HTERT RPE-1 (cell line): ENCODE data around the gene CORO1C.
"Not testable (repeated sequence)": the region's sequence is repeated elsewhere in the genome, so short reads cannot be mapped to it uniquely, and the experiment has no call there.

Source experiments
- in situ Hi-C: fragments of 300-500 bp; cut with MboI; formaldehyde crosslinking; loops from 4 replicates; pipeline ENCODE4 v1.14.3; 2020; ENCODE audit warnings: low sequenced_read_pairs

The CORO1C gene

GRCh38 chr12:108638141-108638827, 93.0 kb downstream of the CORO1C start:
- in situ Hi-C loops: no loop called here

- in situ Hi-C loops: no loop called here
Observed at GRCh38 chr12:108637222-108637971, 93.9 kb downstream of the CORO1C start.

DNA sequence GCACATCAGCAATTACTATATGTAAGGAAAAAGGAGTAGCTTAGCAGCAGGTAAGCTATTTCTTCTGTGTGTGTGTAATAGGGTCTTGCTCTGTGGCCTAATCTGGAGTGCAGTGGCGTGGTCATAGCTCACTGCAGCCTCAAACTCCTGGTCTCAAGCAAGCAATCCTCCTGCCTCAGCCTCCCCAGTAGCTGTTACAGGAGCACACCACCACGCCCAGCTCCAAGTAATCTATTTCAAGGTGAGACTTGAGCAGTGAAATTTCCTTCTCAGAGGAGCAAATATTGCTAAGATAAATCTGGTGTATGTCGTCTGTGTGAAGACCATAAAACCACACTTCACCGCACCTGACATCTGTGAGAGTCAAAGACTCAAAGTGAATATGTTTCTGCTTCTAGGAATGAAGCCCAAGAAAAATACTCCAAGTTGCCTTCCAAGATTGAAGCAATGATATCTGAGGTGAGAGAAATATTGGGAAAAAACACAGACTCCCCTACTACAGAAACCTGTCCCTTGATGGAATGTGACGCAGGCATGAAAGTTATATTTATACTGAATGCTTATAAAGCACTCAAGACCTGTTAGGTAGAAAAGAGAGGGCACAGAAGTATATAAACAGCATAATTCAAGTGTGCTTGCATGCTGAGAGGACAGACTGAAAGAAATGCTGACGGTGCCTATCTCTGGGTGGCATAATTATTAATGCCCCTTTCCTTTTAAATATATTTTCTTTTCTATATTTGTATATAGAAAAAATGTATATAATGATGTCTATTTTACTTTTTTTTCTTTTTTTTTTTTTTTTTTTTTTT, 95.1 kb downstream of the CORO1C start:
- in situ Hi-C loops: no loop called here

DNA sequence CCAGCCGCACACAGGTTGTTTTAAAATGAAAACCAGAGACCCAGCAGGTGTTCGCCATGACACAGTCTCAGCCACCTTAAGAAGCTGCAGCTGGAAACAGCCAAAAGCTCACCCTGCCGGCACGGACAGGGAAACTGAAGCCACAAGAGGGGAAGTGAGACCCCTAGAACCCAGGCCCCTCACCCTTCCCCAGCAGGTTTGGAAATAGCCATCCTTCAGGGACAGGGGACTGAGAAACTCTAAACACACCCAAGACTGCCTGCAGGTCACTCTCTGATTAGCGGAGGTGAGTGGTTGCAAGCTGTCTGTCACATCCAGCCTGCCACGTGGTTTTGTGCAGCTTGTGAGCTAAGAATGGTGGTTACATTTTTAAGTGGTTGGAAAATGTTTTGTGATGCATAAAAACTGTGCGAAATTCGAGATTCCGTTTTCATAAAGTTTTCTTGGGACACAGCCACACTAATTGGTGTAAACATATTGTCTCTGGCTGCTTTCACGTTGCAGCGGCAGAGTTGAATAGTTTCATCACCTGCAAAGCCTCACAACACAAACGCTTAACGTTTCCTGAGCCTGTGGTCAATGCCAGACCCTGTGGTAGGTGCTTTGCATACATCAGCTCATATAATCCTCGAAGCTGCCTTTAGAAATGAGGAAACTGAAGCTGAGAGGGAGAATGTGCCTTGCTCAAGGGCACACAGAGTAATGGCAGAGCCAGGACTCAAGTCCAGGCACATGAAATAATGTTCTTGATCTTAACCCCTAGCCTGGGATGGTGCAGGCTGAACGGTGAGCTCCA, 95.9 kb downstream of the CORO1C start:
- in situ Hi-C loops: no loop called here

DNA sequence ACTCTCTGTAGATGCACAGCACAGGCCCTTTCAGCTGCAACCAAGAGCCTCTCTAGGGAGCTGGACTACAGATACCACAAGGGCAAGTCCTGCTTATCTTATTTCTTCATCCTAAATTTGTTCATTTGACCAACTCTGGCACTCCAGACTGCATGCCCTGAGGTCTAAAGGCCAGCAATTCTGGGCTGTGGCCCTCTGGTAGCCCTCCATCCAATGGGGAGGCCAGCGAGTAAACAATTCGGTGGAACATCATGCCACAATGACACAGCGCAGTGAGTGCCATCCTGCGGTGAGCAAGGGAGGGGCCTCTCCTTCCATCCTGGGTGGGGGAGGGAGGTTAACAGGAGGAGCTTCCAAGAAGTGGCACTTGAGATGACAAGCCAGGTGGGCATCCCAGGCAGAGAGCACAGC, 97.0 kb downstream of the CORO1C start:
- in situ Hi-C loops: no loop called here

DNA sequence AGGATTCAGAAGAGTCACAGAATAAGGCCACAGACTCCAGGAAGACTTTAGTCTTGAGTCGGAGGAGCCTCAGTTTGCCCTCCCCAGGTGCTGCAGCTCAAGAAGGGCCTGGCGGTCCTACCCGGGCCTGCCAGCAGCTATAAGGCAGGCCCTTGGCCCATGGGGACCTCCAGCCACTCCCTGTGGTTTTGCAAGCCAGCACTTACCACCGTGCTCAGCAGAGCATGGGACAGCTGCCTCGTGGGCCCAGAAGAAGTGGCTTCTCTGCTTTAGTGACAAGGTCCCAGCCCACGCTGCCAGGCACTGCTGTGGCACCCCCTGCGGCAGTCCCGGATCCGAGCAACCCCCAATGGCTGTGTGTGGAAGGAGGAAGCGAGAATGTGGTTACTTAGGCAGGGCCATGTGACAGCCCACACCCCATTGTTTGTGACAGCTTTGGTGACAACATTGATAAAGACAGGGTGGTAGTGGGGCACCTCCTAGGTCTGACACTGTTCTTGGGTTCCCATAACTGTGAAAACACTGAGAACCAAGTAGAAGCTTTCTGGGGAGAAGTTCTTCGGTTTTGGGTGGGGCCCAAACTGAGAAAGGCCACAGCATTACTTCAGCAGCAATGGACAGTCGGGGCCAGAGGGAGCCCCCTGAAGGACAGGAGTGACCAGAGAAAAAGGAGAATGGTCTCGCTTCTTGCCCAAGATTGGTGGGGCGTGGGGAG, 97.6 kb downstream of the CORO1C start, which contains the start of gene SELPLG:
SELPLG (minus strand) TSS at position 361 of the 715 bp plus-strand sequence. CDS start 9,587 bp downstream, outside the sequence.
- in situ Hi-C loops: no loop called here

GRCh38 chr12:108633081-108633533, 98.2 kb downstream of the CORO1C start:
- in situ Hi-C loops: no loop called here

- in situ Hi-C loops: not testable (repeated sequence)
Observed at GRCh38 chr12:108631261-108631660, 100.1 kb downstream of the CORO1C start.

DNA sequence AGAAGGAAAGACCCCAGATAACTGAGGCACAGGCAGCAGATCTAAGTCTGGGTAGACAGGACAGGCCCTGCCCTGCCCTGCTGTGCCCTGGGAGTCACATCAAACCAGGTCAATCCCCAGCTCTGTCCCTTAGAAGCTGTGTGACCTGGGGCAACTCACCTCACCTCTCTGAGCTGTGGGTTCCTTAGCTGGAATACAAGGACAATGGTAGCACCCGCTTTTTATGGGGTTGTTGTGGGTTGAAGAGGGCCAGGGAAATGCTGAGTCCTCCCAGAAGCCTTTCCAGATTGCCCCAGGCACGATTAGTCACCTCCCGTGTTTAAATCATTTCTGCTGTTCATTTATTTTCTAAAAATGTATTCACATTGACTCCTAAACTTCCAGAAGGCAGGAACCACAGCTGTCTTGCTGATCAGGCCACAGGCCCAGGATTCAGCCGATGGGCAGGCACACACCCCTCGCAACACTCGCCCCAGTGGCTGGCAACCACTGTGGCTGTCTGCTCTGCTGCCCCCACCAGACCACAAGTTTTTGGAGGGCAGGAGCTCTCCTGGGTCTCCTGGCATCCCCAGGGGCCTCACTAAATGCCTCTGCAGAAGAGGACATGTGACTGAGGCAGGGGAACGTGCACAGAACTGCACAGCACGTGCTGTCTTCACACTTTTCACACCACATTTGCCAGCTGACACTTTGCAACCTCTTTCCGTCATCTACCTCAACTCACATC, 100.7 kb downstream of the CORO1C start:
- in situ Hi-C loops: no loop called here

- in situ Hi-C loops: no loop called here
Observed at GRCh38 chr12:108629824-108630476, 101.4 kb downstream of the CORO1C start.

GRCh38 chr12:108629151-108629550, 102.2 kb downstream of the CORO1C start:
- in situ Hi-C loops: no loop called here

DNA sequence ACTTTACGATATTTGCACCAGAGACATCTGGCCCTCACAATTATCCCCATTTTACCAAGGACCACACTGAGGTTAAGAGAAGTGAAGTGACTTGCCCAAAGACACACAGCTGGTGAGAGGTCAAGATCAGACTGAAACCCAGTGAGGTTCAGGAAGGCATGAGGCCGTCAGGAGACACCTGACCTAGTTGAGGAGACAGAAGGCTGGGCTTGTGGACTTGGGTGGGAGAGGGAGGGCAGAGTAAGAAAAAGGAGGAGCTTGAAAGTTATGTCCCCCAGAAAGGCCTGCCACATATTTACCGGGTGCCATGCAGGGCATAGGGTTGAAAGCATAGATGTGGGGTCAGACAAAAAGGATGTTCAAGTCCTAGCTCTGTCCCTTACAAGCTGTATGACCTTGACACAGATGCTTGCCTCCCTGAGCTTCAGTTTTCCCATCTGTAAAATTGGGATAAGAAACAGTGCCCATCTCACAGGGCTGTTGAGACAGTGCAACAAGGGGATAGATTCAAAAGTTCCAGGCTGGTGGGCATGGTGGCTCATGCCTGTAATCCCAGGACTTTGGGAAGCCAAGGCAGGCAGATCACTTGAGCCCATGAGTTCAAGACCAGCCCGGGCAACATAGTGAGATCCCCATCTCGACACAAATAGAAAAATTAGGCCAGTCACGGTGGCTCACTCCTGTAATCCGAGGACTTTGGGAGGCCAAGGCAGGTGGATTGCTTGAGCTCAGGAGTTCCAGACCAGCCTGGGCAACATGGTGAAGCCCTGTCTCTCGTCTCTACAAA, 104.0 kb downstream of the CORO1C start:
- in situ Hi-C loops: no loop called here

GRCh38 chr12:108625228-108625627, 106.1 kb downstream of the CORO1C start:
- in situ Hi-C loops: no loop called here

DNA sequence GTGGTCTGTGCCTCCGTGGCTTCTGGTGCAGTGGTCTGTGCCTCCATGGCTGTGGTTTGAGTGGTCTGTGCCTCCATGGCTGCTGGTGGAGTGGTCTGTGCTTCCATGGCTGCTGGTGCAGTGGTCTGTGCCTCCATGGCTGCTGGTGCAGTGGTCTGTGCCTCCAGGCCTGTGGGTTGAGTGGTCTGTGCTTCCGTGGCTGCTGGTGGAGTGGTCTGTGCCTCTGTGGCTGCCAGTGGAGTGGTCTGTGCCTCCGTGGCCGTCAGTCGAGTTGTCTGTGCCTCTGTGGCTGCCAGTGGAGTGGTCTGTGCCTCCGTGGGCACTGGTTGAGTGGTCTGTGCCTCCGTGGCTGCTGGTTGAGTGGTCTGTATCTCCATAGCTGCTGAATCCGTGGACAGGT, 107.7 kb downstream of the CORO1C start:
- in situ Hi-C loops: no loop called here

DNA sequence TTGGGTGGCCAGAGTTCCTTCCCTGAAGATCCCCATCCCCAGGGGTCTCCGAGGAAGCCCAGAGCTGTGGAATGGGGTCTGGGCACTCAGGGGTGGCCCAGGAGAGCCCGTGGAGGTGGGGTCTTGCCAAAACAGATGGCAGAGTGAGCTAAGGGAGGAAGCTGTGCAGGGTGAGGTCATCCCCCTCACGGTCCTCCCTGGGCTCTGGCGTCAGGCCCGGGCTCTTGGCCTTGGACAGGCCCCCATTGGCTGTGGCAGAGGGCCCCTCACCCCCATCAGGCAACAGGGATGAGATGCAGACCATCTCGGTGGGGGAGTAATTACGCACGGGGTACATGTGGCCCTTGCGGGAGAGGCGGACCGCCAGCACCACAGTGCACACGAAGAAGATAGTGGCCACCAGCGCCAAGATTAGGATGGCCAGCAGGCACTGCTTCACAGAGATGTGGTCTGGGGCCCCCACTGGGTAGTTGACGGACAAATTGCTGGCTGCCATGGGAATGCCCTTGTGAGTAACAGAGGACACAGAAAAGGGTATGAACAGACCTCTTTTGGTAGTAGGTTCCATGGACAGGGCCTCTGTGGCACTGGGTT, 108.3 kb downstream of the CORO1C start:
- in situ Hi-C loops: no loop called here

DNA sequence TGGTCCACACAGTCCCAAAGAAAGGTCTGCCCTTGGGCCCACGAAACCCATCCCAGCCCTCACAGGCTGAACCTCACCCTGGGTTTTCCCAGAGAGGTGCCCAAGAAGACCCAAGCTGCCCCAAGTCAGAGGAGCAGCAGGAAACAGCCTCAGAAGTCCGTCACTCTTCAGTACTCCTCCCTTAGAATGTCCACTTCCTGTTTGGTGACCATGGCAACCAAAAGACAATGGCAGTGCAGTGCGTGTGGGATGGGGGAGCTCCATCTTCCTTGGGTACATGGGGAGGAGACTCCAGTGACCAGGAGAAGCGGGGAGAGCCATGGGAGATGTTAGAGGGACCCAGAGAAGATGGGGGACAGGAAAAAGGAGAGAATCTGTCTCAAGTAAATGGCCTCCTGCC, 108.9 kb downstream of the CORO1C start:
- in situ Hi-C loops: no loop called here

- in situ Hi-C loops: no loop called here
Observed at GRCh38 chr12:108621161-108621560, 110.2 kb downstream of the CORO1C start.
